Measurements from ENCODE around the gene C1orf122.

- TF ChIP-seq ARNTL (CRISPR knock-in tag; IDR thresholded peaks at IDR 0.05; ENCODE audit: borderline replicate concordance, low read depth) (no peak), OSR1 (CRISPR knock-in tag; IDR thresholded peaks at IDR 0.05) (no peak), PATZ1 (CRISPR knock-in tag; IDR thresholded peaks at IDR 0.05; ENCODE audit: borderline replicate concordance) (no peak), CREB5 (CRISPR knock-in tag; IDR thresholded peaks at IDR 0.05; ENCODE audit: low read depth) (no peak), RARB (CRISPR knock-in tag; IDR thresholded peaks at IDR 0.05) (no peak), POU6F1 (CRISPR knock-in tag; IDR thresholded peaks at IDR 0.05; ENCODE audit: borderline replicate concordance, low read depth) (no peak)
These were observed 15.6 kb downstream of the C1orf122 start for GRCh38 chr1:37822906-37823815.
